HFFc6 (cell line): Measurements from ENCODE around the gene CFTR. TPM values are rescaled to one million over a fixed set of nuclear protein-coding genes. Genes with fewer than 3 reads are reported as not detected.
"Not testable (repeated sequence)": the region's sequence is repeated elsewhere in the genome, so short reads cannot be mapped to it uniquely, and the experiment has no call there.

Experiments
- DNase-seq: peaks from one replicate; pipeline ENCODE4 v3.0.0-alpha.2; 2018
- H3K27ac Mint-ChIP-seq: 2 replicates; pipeline ENCODE4 v1.8.0; 2020; ENCODE audit warnings: mild to moderate bottlenecking, mixed read lengths
- H3K27me3 Mint-ChIP-seq: 2 replicates; pipeline ENCODE4 v1.8.0; 2021; ENCODE audit warnings: mild to moderate bottlenecking, moderate library complexity, mixed read lengths; ENCODE audit not compliant: insufficient read depth
- H3K36me3 Mint-ChIP-seq: 2 replicates; pipeline ENCODE4 v1.8.0; 2021; ENCODE audit warnings: low read depth, mixed read lengths
- H3K4me1 Mint-ChIP-seq: 2 replicates; pipeline ENCODE4 v1.8.0; 2020; ENCODE audit warnings: low read depth, mixed read lengths
- H3K4me3 Mint-ChIP-seq: 2 replicates; pipeline ENCODE4 v1.8.0; 2020; ENCODE audit warnings: mild to moderate bottlenecking, moderate library complexity, mixed read lengths
- H3K9me3 Mint-ChIP-seq: 2 replicates; pipeline ENCODE4 v1.8.0; 2020; ENCODE audit warnings: mild to moderate bottlenecking, mixed read lengths
- total RNA-seq, 6 experiments: library from RNA; stranded (reverse); fragmentation: NEBNext Ultra II Directional; extraction: Animal tissue kit (Norgen Biotek cat#: 25700); gene quantifications; 2 replicates in 1 of 6; 3 replicates in 5 of 6; pipeline ENCODE4 v1.2.3, GENCODE V29; 2021
- TF ChIP-seq, protein P1 (sequence below): fragments of 200-600 bp; sonication (generic); IDR thresholded peaks from 2 replicates; pipeline ENCODE4 v1.5.0; 2021; ENCODE audit warnings: antibody characterized with exemption, mild to moderate bottlenecking

Gene CFTR
- total RNA-seq, 6 experiments from 2014 or later, result not detected

DNA sequence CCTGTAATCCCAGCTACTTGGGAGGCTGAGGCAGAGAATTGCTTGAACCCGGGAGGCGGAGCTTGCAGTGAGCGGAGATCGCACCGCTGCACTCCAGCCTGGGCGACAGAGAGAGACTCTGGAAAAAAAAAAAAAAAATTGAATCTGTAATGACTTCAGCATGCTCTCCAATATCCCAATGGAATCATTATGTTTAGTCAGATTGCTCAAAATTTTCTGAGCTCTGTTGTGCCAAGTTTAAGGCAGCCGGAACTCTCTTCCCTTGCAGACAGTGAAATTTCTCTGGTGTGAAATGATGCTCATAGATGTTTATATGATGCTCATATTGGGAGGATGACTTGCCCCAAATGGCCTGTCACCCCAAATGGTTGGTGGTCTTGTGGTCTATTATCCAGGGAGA is 212.5 kb downstream of the CFTR start:
- H3K27me3 Mint-ChIP-seq, result no peaks in the 10 kb centered on the region; the same call in 1 of the 2 replicates
- H3K36me3 Mint-ChIP-seq, result no peaks in the 10 kb centered on the region
- no peaks in the 10 kb centered on the region for H3K4me1 Mint-ChIP-seq
- H3K27ac Mint-ChIP-seq, result no peak overlapping the region
- TF ChIP-seq, protein P1, sequence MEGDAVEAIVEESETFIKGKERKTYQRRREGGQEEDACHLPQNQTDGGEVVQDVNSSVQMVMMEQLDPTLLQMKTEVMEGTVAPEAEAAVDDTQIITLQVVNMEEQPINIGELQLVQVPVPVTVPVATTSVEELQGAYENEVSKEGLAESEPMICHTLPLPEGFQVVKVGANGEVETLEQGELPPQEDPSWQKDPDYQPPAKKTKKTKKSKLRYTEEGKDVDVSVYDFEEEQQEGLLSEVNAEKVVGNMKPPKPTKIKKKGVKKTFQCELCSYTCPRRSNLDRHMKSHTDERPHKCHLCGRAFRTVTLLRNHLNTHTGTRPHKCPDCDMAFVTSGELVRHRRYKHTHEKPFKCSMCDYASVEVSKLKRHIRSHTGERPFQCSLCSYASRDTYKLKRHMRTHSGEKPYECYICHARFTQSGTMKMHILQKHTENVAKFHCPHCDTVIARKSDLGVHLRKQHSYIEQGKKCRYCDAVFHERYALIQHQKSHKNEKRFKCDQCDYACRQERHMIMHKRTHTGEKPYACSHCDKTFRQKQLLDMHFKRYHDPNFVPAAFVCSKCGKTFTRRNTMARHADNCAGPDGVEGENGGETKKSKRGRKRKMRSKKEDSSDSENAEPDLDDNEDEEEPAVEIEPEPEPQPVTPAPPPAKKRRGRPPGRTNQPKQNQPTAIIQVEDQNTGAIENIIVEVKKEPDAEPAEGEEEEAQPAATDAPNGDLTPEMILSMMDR, result no peak
- DNase-seq, result no peak
- no peak overlapping the region for H3K4me3 Mint-ChIP-seq
- peaks cover 40% of the 10 kb centered on the region for H3K9me3 Mint-ChIP-seq

DNA sequence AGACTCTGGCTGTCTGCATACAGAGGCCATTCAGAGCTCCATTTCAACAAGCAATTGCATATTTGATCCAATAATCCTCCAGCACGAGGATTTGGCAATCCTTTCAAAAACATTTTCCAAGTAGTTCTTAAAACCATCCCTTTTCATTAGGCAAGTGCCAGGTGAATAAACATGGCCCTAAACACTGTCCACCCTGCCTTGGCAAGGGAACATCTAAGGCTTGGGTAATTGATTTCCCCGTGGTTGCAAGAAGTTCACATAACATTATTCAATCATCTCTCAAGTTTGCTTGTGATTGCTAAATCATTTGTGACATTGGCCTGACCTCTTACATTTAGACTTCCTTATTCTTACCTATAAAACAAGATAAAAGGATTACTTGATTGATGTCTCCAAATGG is 218.2 kb downstream of the CFTR start:
- DNase-seq, result no peak
- no peaks in the 10 kb centered on the region for H3K4me1 Mint-ChIP-seq
- no peaks in the 10 kb centered on the region for H3K36me3 Mint-ChIP-seq
- H3K9me3 Mint-ChIP-seq, result peaks cover 35% of the 10 kb centered on the region
- no peaks in the 10 kb centered on the region; the same call in 1 of the 2 replicates for H3K27me3 Mint-ChIP-seq
- TF ChIP-seq, protein P1, result no peak
- no peak overlapping the region for H3K4me3 Mint-ChIP-seq
- no peak overlapping the region for H3K27ac Mint-ChIP-seq

DNA sequence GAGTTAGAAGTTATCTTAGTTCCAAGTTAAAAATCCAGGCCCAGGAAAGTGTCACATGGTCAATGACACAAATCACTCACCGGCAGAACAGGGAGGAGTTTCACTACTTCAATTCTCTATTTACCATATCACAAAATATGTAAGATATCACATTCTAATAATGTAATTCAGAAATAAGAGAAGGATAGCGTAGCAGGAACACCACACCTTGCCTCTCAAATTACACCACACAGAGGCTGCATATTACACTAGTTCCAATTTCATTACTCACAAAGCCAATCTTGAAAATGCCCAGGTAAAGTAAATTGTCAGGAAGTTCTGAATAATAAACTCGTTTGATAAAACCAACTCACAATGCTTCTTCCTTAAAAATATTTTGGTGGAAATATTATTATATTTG is 224.2 kb downstream of the CFTR start:
- DNase-seq, result no peak
- Mint-ChIP-seq H3K27ac (no peak overlapping the region), H3K4me3 (no peak overlapping the region), H3K36me3 (0 out of 2 replicates have a peak, but pooled peaks cover 4% of the 10 kb centered on the region), H3K9me3 (peaks cover 36% of the 10 kb centered on the region), H3K27me3 (no peaks in the 10 kb centered on the region), H3K4me1 (no peaks in the 10 kb centered on the region)
- TF ChIP-seq, protein P1, result no peak

DNA sequence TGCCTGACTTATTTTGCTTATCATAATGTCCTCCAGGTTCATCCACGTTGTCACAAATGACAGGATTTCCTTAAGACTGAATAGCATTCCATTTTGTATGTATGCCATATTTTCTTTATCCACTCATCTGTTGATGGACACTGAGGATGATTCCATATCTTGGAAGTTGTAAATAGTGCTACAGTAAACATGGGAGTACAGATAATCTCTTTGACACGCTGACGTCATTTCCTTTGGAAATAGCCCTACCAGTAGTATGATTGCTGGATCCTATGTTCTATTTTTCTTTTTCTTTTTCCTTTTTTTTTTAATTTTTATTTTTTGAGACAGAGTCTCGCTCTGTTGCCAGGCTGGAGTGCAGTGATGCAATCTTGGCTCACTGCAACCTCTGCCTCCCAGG is 225.8 kb downstream of the CFTR start:
- no peak overlapping the region for H3K27ac Mint-ChIP-seq
- H3K9me3 Mint-ChIP-seq, result peaks cover 30% of the 10 kb centered on the region
- no peaks in the 10 kb centered on the region for H3K27me3 Mint-ChIP-seq
- H3K4me3 Mint-ChIP-seq, result no peak overlapping the region
- TF ChIP-seq, protein P1, result no peak
- DNase-seq, result no peak
- H3K4me1 Mint-ChIP-seq, result no peaks in the 10 kb centered on the region
- H3K36me3 Mint-ChIP-seq, result 0 out of 2 replicates have a peak, but pooled peaks cover 4% of the 10 kb centered on the region

DNA sequence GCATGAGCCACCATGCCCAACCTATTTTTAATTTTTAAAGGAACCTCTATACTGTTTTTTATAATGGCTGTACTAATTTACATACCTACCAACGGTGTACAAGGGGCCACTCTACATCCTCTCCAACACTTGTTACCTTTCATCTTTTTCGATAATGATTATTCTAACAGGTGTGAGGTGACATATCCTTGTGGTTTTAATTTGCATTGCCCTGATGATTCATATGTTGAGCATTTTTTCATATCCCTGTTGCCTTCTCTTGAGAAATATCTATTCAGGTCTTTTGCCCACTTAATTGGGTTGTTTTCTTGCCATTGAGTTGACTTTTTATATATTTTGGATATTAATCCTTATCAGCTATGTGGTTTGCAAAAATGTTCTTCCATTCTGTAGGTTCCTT is 226.4 kb downstream of the CFTR start:
- Mint-ChIP-seq H3K36me3 (0 out of 2 replicates have a peak, but pooled peaks cover 4% of the 10 kb centered on the region), H3K27ac (no peak overlapping the region), H3K4me1 (no peaks in the 10 kb centered on the region), H3K4me3 (no peak overlapping the region), H3K9me3 (peaks cover 26% of the 10 kb centered on the region), H3K27me3 (no peaks in the 10 kb centered on the region)
- no peak for DNase-seq
- TF ChIP-seq, protein P1, result no peak

DNA sequence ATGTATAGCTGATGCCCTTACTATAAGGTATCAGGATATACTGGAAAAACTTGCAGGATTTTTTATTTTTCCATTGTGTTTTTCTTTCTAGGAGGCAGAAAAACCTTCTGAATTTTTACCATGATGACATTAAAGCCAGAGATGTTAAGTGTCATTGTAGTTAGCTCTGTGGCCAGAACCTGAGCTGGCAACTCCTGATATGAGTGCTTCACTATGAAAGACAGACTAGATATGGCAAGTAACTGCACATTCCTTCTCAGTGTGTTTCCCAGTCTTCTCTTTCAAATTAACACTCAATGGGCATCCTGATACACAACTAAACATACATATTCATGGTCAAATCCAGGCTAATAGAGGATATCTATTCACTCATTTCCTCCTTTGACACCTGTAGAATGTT is 227.3 kb downstream of the CFTR start:
- DNase-seq, result no peak
- no peak overlapping the region for H3K4me3 Mint-ChIP-seq
- TF ChIP-seq, protein P1, result no peak
- H3K9me3 Mint-ChIP-seq, result peaks cover 26% of the 10 kb centered on the region
- no peaks in the 10 kb centered on the region for H3K27me3 Mint-ChIP-seq
- 0 out of 2 replicates have a peak, but pooled peaks cover 4% of the 10 kb centered on the region for H3K36me3 Mint-ChIP-seq
- H3K4me1 Mint-ChIP-seq, result no peaks in the 10 kb centered on the region
- H3K27ac Mint-ChIP-seq, result no peak overlapping the region

DNA sequence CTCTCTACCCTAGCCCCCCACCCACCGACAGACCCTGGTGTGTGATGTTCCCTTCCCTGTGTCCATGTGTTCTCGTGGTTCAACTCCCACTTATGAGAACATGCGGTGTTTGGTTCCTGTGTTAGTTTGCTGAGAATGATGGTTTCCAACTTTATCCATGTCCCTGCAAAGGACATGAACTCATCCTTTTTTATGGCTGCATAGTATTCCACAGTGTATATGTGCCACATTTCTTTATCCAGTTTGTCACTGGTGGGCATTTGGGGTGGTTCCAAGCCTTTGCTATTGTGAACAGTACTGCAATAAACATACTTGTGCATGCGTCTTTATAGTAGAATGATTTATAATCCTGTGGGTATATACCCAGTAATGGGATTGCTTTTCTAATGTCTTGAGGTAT is 228.3 kb downstream of the CFTR start:
- not testable (repeated sequence) for DNase-seq, H3K4me1 Mint-ChIP-seq, H3K36me3 Mint-ChIP-seq, H3K27ac Mint-ChIP-seq, H3K27me3 Mint-ChIP-seq, H3K4me3 Mint-ChIP-seq
- peaks cover 21% of the 10 kb centered on the region; the same call in 1 of the 2 replicates for H3K9me3 Mint-ChIP-seq
